Esophagus squamous epithelium (tissue), 5 donors: ENCODE measurements around the gene TPM3. TPM values are rescaled to one million over a fixed set of nuclear protein-coding genes. Genes with fewer than 3 reads are reported as not detected.
"Not testable (repeated sequence)": the region's sequence is repeated elsewhere in the genome, so short reads cannot be mapped to it uniquely, and the experiment has no call there.

Experiments
- DNase-seq: peaks from one replicate; lab custom pipeline; 2025; lab: John Stamatoyannopoulos, UW
- H3K27ac ChIP-seq, 4 donors: fragments of 200-600 bp; sonication (generic); one replicate each; pipeline ENCODE4 v1.5.1; 2016 to 2019; ENCODE audit warnings: mild to moderate bottlenecking in 1 of 4
- H3K27me3 ChIP-seq, 4 donors: fragments of 200-600 bp; sonication (generic); 1 replicate in 3 of 4; 2 replicates in 1 of 4; pipeline versions ENCODE4 v1.5.1 to v1.6.0; 2017 to 2021; ENCODE audit warnings: antibody characterized with exemption in 1 of 4
- H3K36me3 ChIP-seq, 3 donors: fragments of 200-600 bp; sonication (generic); one replicate each; pipeline ENCODE4 v1.5.1; 2016 to 2019
- H3K4me1 ChIP-seq, 3 donors: fragments of 200-600 bp; sonication (generic); one replicate each; pipeline ENCODE4 v1.5.1; 2017 to 2019
- H3K4me3 ChIP-seq, 4 donors: fragments of 200-600 bp; sonication (generic); 1 replicate in 3 of 4; 2 replicates in 1 of 4; pipeline ENCODE4 v1.5.1; 2016 to 2019; ENCODE audit warnings: mild to moderate bottlenecking in 2 of 4, moderate library complexity in 1 of 4
- H3K9me3 ChIP-seq, 3 donors: fragments of 200-600 bp; sonication (generic); one replicate each; pipeline ENCODE4 v1.5.1; 2016 to 2019
- POLR2A ChIP-seq, 4 donors: fragments of 450-650 bp; IDR thresholded peaks; one replicate each; pipeline ENCODE4 v1.6.1; 2017; ENCODE audit warnings: antibody characterized with exemption in 4 of 4, mild to moderate bottlenecking in 4 of 4, moderate library complexity in 3 of 4
- WGBS, 2 donors: methylation state at CpG; one replicate each; pipeline ENCODE4 v1.1.5; 2018; 5-methylcytosine and 5-hydroxymethylcytosine counted together
- intact Hi-C: fragments of 100-400 bp; cut with DNase I; formaldehyde crosslinking; loops from one replicate; pipeline ENCODE4 v1.15.0; 2022
- total RNA-seq, 4 donors: library from RNA; depleted of rRNA; stranded (reverse); fragments of >200 nt; gene quantifications; one replicate each; pipeline ENCODE4 v1.1.0, GENCODE V29; 2016
- TF ChIP-seq, protein P1 (sequence below), 6 experiments: fragments of 450-650 bp in 4 of 6; fragments of 200-600 bp in 2 of 6; sonication (generic) in 2 of 6; IDR thresholded peaks; one replicate each; pipeline ENCODE4 v1.5.1; 2016 to 2019; ENCODE audit warnings: antibody characterized with exemption in 6 of 6, mild to moderate bottlenecking in 4 of 6, moderate library complexity in 4 of 6
- donor health status: DM: yes; HTN: yes; CAD: no.

The TPM3 gene
- total RNA-seq, 4 donors from 2014 or later = 216 to 387 (median 316) TPM

DNA sequence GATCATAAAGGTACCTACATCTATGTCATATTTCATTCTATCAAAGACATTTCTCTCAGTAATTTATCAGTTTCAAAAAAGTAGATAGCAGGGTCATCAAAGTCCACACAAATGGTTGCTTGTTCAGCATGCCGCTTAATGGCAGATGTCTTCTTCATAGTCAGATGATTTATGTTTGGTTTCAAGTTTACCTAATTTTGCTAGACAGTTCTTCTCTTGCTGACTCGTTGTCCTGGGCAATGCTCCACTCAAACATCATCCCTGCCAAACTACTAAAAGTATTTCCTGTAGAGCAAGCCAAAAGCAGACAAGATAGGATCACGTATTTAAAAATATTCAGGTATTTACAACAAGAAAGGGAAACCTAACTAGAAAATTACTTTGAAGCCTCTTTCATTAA, 50.7 kb downstream of the TPM3 start:
- Histone ChIP-seq H3K4me1 (no peaks in the 10 kb centered on the region), H3K27me3 (peaks cover 0 to 3% (median 0%) of the 10 kb centered on the region in 4 donors), H3K9me3 (no peaks in the 10 kb centered on the region), H3K4me3 (no peak overlapping the region), H3K36me3 (no peaks in the 10 kb centered on the region), H3K27ac (no peak overlapping the region)
- WGBS, 2 donors = 14 to 36% methylated on average over 3 of the region's 3 CpGs
- DNase-seq = no peak
- TF ChIP-seq, protein P1, sequence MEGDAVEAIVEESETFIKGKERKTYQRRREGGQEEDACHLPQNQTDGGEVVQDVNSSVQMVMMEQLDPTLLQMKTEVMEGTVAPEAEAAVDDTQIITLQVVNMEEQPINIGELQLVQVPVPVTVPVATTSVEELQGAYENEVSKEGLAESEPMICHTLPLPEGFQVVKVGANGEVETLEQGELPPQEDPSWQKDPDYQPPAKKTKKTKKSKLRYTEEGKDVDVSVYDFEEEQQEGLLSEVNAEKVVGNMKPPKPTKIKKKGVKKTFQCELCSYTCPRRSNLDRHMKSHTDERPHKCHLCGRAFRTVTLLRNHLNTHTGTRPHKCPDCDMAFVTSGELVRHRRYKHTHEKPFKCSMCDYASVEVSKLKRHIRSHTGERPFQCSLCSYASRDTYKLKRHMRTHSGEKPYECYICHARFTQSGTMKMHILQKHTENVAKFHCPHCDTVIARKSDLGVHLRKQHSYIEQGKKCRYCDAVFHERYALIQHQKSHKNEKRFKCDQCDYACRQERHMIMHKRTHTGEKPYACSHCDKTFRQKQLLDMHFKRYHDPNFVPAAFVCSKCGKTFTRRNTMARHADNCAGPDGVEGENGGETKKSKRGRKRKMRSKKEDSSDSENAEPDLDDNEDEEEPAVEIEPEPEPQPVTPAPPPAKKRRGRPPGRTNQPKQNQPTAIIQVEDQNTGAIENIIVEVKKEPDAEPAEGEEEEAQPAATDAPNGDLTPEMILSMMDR (IDR thresholded peaks at IDR 0.05) = no peak
- TF ChIP-seq POLR2A (IDR thresholded peaks at IDR 0.05) = no peak
- intact Hi-C loops = no loop called here

- TF ChIP-seq POLR2A (IDR thresholded peaks at IDR 0.05) = no peak
- TF ChIP-seq, protein P1 (IDR thresholded peaks at IDR 0.05) = no peak
- no peak overlapping the region for H3K4me3 ChIP-seq
- no peaks in the 10 kb centered on the region for H3K4me1 ChIP-seq
Measured at GRCh38 chr1:154137888-154138287, 54.0 kb downstream of the TPM3 start.

GRCh38 chr1:154133256-154133655, 58.6 kb downstream of the TPM3 start:
- Histone ChIP-seq H3K36me3 (no peaks in the 10 kb centered on the region), H3K4me3 (no peak overlapping the region), H3K4me1 (no peaks in the 10 kb centered on the region), H3K9me3 (no peaks in the 10 kb centered on the region), H3K27me3 (peaks cover 0 to 3% (median 0%) of the 10 kb centered on the region in 4 donors), H3K27ac (no peak overlapping the region)
- 95 to 100% methylated on average over 2 of the region's 2 CpGs for whole genome bisulfite sequencing, 2 donors
- DNase-seq = no peak
- intact Hi-C loops = no loop called here
- TF ChIP-seq, protein P1 (IDR thresholded peaks at IDR 0.05) = no peak
- no peak for TF ChIP-seq POLR2A (IDR thresholded peaks at IDR 0.05)

More at GRCh38 chr1:154137888-154138287, 54.0 kb downstream of the TPM3 start:
- 75 to 81% methylated on average over 3 of the region's 3 CpGs for WGBS, 2 donors
- Histone ChIP-seq H3K27me3 (peaks cover 0 to 3% (median 0%) of the 10 kb centered on the region in 4 donors), H3K27ac (no peak overlapping the region), H3K36me3 (no peaks in the 10 kb centered on the region), H3K9me3 (no peaks in the 10 kb centered on the region)
- intact Hi-C loops = no loop called here
- no peak for DNase-seq

- Histone ChIP-seq H3K27me3 (no peaks in the 10 kb centered on the region), H3K9me3 (no peaks in the 10 kb centered on the region), H3K4me3 (no peak overlapping the region), H3K27ac (no peak overlapping the region), H3K36me3 (no peaks in the 10 kb centered on the region), H3K4me1 (no peaks in the 10 kb centered on the region)
- 40% methylated on average over 2 of the region's 2 CpGs for WGBS, 2 donors
- no peak for DNase-seq
- no peak for TF ChIP-seq POLR2A (IDR thresholded peaks at IDR 0.05)
- TF ChIP-seq, protein P1 (IDR thresholded peaks at IDR 0.05) = no peak
- intact Hi-C loops = no loop called here
Measured at GRCh38 chr1:154129391-154129970, 62.4 kb downstream of the TPM3 start.

- not testable (repeated sequence) for DNase-seq
- WGBS, 2 donors = 74 to 77% methylated on average over 11 of the region's 11 CpGs
Measured at GRCh38 chr1:154123205-154123604, 68.7 kb downstream of the TPM3 start.

More at GRCh38 chr1:154123205-154123604, 68.7 kb downstream of the TPM3 start:
- H3K4me1 ChIP-seq, H3K36me3 ChIP-seq, H3K4me3 ChIP-seq, H3K27ac ChIP-seq, H3K27me3 ChIP-seq, intact Hi-C loops, H3K9me3 ChIP-seq: not testable (repeated sequence)
